ENCODE data around the gene BTBD9.

GRCh38 chr6:38503032-38503773 is 136.5 kb downstream of the BTBD9 start:
- TF ChIP-seq POLR2AphosphoS5 (IDR thresholded peaks at IDR 0.05) (no peak), POLR2A (IDR thresholded peaks at IDR 0.05) (no peak), EP300 (IDR thresholded peaks at IDR 0.05; ENCODE audit: low read depth) (no peak), CTCF (IDR thresholded peaks at IDR 0.05) (no peak)

Data from transverse colon (tissue), 4 donors.